Astrocyte (in vitro differentiated cells and primary cell): ENCODE data around the gene SUN5. TPM values are rescaled to one million over a fixed set of nuclear protein-coding genes. Genes with fewer than 3 reads are reported as not detected.

Experiments used
- DNase-seq: peaks from one replicate; pipeline ENCODE4 v3.0.0-alpha.2; 2010; ENCODE audit warnings: low read depth
- FAIRE-seq: peaks from 2 replicates; lab custom pipeline; 2011; peaks lifted over from hg19 to GRCh38; lab: Jason Lieb, UNC
- H2AFZ ChIP-seq: 2 replicates; pipeline ENCODE4 v1.6.0; 2012; ENCODE audit warnings: low read depth, low read length, inconsistent platforms
- H3K27ac ChIP-seq: 2 replicates; pipeline ENCODE4 v1.5.1; 2011; ENCODE audit warnings: low read depth, low read length, inconsistent platforms
- H3K27me3 ChIP-seq: 2 replicates; pipeline ENCODE4 v1.6.0; 2011; ENCODE audit warnings: low read length, inconsistent platforms; ENCODE audit not compliant: insufficient read depth
- H3K36me3 ChIP-seq: 2 replicates; pipeline ENCODE4 v1.5.1; 2011; ENCODE audit warnings: low read length, inconsistent platforms; ENCODE audit not compliant: insufficient read depth
- H3K4me1 ChIP-seq: 2 replicates; pipeline ENCODE4 v1.5.1; 2011; ENCODE audit warnings: low read length, inconsistent platforms; ENCODE audit not compliant: insufficient read depth
- H3K4me2 ChIP-seq: 2 replicates; pipeline ENCODE4 v1.6.0; 2012; ENCODE audit warnings: low read length, inconsistent platforms
- H3K4me3 ChIP-seq: 2 replicates; pipeline ENCODE4 v1.5.1; 2011; ENCODE audit warnings: low read depth, mild to moderate bottlenecking, low read length, inconsistent platforms; ENCODE audit not compliant: insufficient read depth
- H3K79me2 ChIP-seq: 2 replicates; pipeline ENCODE4 v1.6.0; 2012; ENCODE audit warnings: mild to moderate bottlenecking, low read length, inconsistent platforms; ENCODE audit not compliant: insufficient read depth
- H3K9ac ChIP-seq: 2 replicates; pipeline ENCODE4 v1.6.0; 2012; ENCODE audit warnings: mild to moderate bottlenecking, low read length, inconsistent platforms
- H3K9me3 ChIP-seq: 2 replicates; pipeline ENCODE4 v1.5.1; 2012; ENCODE audit warnings: low read depth, mild to moderate bottlenecking, low read length, inconsistent platforms; ENCODE audit not compliant: insufficient read depth
- H4K20me1 ChIP-seq: 2 replicates; pipeline ENCODE4 v1.6.0; 2012; ENCODE audit warnings: low read length, inconsistent platforms; ENCODE audit not compliant: insufficient read depth
- H3K27ac Mint-ChIP-seq: one replicate; pipeline ENCODE4 v1.8.0; 2021; ENCODE audit warnings: mild to moderate bottlenecking, mixed read lengths; ENCODE audit not compliant: unreplicated experiment
- H3K27me3 Mint-ChIP-seq: one replicate; pipeline ENCODE4 v1.8.0; 2021; ENCODE audit warnings: low read depth, mixed read lengths; ENCODE audit not compliant: unreplicated experiment
- H3K36me3 Mint-ChIP-seq: one replicate; pipeline ENCODE4 v1.8.0; 2021; ENCODE audit warnings: low read depth, mixed read lengths; ENCODE audit not compliant: unreplicated experiment
- H3K4me1 Mint-ChIP-seq: one replicate; pipeline ENCODE4 v1.8.0; 2021; ENCODE audit warnings: low read depth, mixed read lengths; ENCODE audit not compliant: unreplicated experiment
- H3K4me3 Mint-ChIP-seq: one replicate; pipeline ENCODE4 v1.8.0; 2021; ENCODE audit warnings: mild to moderate bottlenecking, moderate library complexity, mixed read lengths; ENCODE audit not compliant: unreplicated experiment
- H3K9me3 Mint-ChIP-seq: one replicate; pipeline ENCODE4 v1.8.0; 2021; ENCODE audit warnings: mild to moderate bottlenecking, mixed read lengths; ENCODE audit not compliant: unreplicated experiment
- EZH2 ChIP-seq: IDR thresholded peaks from 2 replicates; pipeline ENCODE4 v1.6.1; 2012; ENCODE audit warnings: mild to moderate bottlenecking, low read length, inconsistent platforms; ENCODE audit not compliant: insufficient read depth
- total RNA-seq: library from RNA; stranded (reverse); gene quantifications from 2 replicates; pipeline ENCODE4 v1.2.1, GENCODE V29; 2021
- TF ChIP-seq, protein P1 (sequence below): IDR thresholded peaks from 2 replicates; pipeline ENCODE4 v1.5.1; 2011; ENCODE audit warnings: low read depth, mild to moderate bottlenecking, inconsistent platforms, low read length, moderate library complexity; ENCODE audit not compliant: insufficient read depth

The SUN5 gene
- total RNA-seq, 1 donor from 2014 or later: not detected

DNA sequence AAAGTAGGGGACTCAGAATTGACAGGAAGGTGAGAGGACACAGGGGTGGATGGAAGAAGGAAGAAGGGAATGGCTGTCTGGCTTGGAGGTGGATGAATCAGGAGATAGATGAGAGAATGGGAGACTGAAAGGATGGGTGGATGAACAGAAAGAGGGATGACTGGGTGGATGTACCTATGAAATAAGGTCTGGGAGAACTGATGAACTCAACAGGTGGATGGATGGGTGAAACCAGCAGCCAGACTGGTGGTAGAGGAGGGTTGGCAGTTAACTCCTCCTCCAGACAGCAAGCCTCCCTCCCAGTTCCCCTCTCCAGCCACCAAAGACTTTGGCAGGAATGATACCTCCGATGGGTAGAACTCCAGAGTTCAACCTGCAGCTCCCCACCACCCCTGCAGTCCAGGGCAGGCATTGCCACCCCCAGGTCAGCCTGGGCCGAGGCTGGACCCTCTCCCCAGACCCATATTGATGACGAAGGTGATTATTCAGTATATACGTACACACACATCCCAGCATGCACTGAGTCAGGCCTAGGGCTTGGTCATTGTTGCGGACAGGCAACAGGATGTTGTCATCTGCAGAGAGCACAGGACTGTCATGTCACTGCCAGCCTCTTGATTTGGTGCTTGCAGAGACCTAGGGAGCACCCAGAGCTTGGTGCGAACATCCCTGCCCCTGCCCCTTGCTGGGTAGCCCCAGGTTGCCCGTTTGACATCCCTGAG lies 2.0 kb downstream of the SUN5 start:
- H3K9me3 Mint-ChIP-seq: peaks cover 2% of the 10 kb centered on the region
- Histone ChIP-seq H3K27me3 (no peaks in the 10 kb centered on the region), H3K4me2 (no peak overlapping the region), H2AFZ (no peak overlapping the region), H4K20me1 (no peaks in the 10 kb centered on the region), H3K4me1 (no peaks in the 10 kb centered on the region), H3K9ac (no peak overlapping the region), H3K9me3 (no peaks in the 10 kb centered on the region), H3K27ac (no peak overlapping the region), H3K36me3 (no peaks in the 10 kb centered on the region), H3K4me3 (no peak overlapping the region), H3K79me2 (no peaks in the 10 kb centered on the region)
- no peaks in the 10 kb centered on the region for H3K4me1 Mint-ChIP-seq
- no peak overlapping the region for H3K4me3 Mint-ChIP-seq
- H3K36me3 Mint-ChIP-seq: no peaks in the 10 kb centered on the region
- DNase-seq: no peak
- no peak for FAIRE-seq
- no peak overlapping the region for H3K27ac Mint-ChIP-seq
- no peak for TF ChIP-seq EZH2
- TF ChIP-seq, protein P1, sequence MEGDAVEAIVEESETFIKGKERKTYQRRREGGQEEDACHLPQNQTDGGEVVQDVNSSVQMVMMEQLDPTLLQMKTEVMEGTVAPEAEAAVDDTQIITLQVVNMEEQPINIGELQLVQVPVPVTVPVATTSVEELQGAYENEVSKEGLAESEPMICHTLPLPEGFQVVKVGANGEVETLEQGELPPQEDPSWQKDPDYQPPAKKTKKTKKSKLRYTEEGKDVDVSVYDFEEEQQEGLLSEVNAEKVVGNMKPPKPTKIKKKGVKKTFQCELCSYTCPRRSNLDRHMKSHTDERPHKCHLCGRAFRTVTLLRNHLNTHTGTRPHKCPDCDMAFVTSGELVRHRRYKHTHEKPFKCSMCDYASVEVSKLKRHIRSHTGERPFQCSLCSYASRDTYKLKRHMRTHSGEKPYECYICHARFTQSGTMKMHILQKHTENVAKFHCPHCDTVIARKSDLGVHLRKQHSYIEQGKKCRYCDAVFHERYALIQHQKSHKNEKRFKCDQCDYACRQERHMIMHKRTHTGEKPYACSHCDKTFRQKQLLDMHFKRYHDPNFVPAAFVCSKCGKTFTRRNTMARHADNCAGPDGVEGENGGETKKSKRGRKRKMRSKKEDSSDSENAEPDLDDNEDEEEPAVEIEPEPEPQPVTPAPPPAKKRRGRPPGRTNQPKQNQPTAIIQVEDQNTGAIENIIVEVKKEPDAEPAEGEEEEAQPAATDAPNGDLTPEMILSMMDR: no peak
- peaks cover 8% of the 10 kb centered on the region for H3K27me3 Mint-ChIP-seq

DNA sequence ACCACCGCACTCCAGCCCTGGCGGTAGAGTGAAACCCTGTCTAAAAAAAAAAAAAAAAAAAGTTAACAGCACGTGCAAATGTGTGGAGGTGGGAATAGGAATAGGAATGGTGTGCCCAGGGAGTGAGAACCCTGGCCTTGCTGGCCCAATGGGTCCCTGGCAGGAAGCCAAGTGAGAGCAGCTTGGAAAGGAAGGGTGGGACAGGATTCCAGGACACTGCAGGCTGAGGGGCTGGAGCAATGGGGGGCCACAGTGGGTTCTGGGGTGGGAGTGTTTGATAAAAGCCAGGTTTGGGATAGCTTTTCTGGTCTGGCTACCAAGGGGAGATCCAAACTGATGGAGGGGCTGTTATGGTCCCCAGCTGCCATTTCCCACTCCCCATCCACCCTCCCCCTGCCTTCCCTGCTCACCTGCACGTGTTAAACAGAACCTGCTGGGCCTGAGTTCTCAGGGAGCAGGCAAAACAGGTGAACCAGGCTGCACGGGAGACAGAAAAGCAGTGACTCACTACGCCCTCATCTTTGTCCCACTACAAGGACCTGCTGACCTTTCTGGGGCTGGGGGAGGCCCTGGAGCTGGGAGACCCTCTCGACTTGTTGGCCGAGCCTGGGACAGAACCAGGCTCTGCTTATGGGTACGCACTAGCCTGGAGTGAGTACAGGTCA lies 3.3 kb downstream of the SUN5 start:
- Histone ChIP-seq H3K27ac (no peak overlapping the region), H3K9me3 (no peaks in the 10 kb centered on the region), H3K9ac (no peak overlapping the region), H3K4me1 (no peaks in the 10 kb centered on the region), H2AFZ (no peak overlapping the region), H3K79me2 (no peaks in the 10 kb centered on the region), H3K4me3 (no peak overlapping the region), H4K20me1 (no peaks in the 10 kb centered on the region), H3K4me2 (no peak overlapping the region), H3K27me3 (no peaks in the 10 kb centered on the region), H3K36me3 (no peaks in the 10 kb centered on the region)
- no peak for FAIRE-seq
- H3K27me3 Mint-ChIP-seq: peaks cover 12% of the 10 kb centered on the region
- H3K9me3 Mint-ChIP-seq: peaks cover 2% of the 10 kb centered on the region
- H3K27ac Mint-ChIP-seq: no peak overlapping the region
- no peak for DNase-seq
- H3K4me3 Mint-ChIP-seq: no peak overlapping the region
- TF ChIP-seq EZH2: no peak
- TF ChIP-seq, protein P1: no peak
- no peaks in the 10 kb centered on the region for H3K36me3 Mint-ChIP-seq
- no peaks in the 10 kb centered on the region for H3K4me1 Mint-ChIP-seq
